ENCODE measurements around the gene PCMTD2. TPM values are rescaled to one million over a fixed set of nuclear protein-coding genes. Genes with fewer than 3 reads are reported as not detected.

The PCMTD2 gene
- total and polyA plus RNA-seq, 5 donors, result 44.1 to 101 (median 73.2) TPM

GRCh38 chr20:64239449-64240242 lies 15.9 kb upstream of the PCMTD2 start:
- intact Hi-C loops (cut with DNase I), result no loop called here
- no peak for DNase-seq
- no peak for ATAC-seq

GRCh38 chr20:64240243-64241015 lies 15.1 kb upstream of the PCMTD2 start:
- 91% methylated on average over 26 of the region's 26 CpGs for WGBS
- Histone ChIP-seq H3K4me1 (ENCODE audit: control insufficient read depth, insufficient read depth, low read length) (no peaks in the 10 kb centered on the region), H3K4me3 (ENCODE audit: low read length) (no peak overlapping the region), H3K9me3 (ENCODE audit: control insufficient read depth, low read length) (no peaks in the 10 kb centered on the region), H3K27ac (ENCODE audit: low read length) (no peak overlapping the region), H3K27me3 (ENCODE audit: control insufficient read depth, insufficient read depth) (no peaks in the 10 kb centered on the region)
- ATAC-seq, result no peak
- intact Hi-C loops (cut with DNase I), result no loop called here
- DNase-seq, result no peak

More at GRCh38 chr20:64239449-64240242, 15.9 kb upstream of the PCMTD2 start:
- no peak overlapping the region for H3K4me3 ChIP-seq (ENCODE audit: low read length)
- H3K4me1 ChIP-seq (ENCODE audit: control insufficient read depth, insufficient read depth, low read length), result no peaks in the 10 kb centered on the region
- WGBS, result 91% methylated on average over 19 of the region's 19 CpGs
- no peaks in the 10 kb centered on the region for H3K9me3 ChIP-seq (ENCODE audit: control insufficient read depth, low read length)
- H3K27me3 ChIP-seq (ENCODE audit: control insufficient read depth, insufficient read depth), result no peaks in the 10 kb centered on the region
- no peak overlapping the region for H3K27ac ChIP-seq (ENCODE audit: low read length)

GRCh38 chr20:64241061-64241460 lies 14.5 kb upstream of the PCMTD2 start:
- Histone ChIP-seq H3K27ac (ENCODE audit: low read length) (no peak overlapping the region), H3K4me3 (ENCODE audit: low read length) (no peak overlapping the region), H3K9me3 (ENCODE audit: control insufficient read depth, low read length) (no peaks in the 10 kb centered on the region), H3K4me1 (ENCODE audit: control insufficient read depth, insufficient read depth, low read length) (no peaks in the 10 kb centered on the region), H3K27me3 (ENCODE audit: control insufficient read depth, insufficient read depth) (no peaks in the 10 kb centered on the region)
- ATAC-seq (no peak), DNase-seq (no peak)
- intact Hi-C loops (cut with DNase I), result no loop called here
- WGBS, result 72% methylated on average over 8 of the region's 8 CpGs

DNA sequence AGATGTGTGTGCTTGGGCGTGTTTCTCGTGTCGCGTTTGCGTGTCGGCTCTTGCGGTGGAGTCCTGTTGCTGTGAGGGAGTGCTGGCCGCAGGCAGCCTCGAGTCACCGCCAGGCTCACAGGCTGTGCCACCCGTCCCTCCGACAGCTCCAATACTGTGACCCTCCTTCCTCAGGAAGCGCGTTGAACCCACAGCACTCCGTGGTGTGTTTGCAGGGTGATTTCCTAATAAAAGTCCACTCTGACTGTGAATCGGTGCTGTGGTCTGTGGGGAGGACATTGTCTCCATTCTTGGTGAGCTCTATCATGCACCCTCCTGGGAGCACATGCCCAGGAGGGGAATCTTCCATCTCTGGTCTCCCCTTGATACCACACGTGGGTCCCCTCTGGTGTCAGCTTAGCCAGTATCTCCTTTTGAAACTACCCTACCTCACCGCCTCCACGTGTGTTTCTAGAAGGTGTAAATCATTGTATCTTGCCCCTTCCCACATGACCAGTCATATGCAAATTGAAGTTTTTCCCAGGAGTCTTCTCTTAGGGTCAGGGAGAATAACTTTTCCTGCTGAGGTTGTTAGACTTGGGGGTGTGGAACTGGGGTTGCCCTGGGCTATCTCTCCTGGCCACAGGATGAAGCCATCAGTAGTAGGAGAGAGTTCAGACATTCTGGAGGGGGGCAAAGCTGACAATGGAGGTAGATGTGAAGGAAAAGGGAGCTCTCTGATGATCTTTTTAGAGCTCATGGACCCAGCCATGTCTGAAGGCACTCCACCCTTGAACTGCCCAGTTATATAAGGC lies 13.3 kb upstream of the PCMTD2 start:
- H3K27me3 ChIP-seq (ENCODE audit: control insufficient read depth, insufficient read depth), result no peaks in the 10 kb centered on the region
- H3K4me1 ChIP-seq (ENCODE audit: control insufficient read depth, insufficient read depth, low read length), result no peaks in the 10 kb centered on the region
- WGBS, result 80% methylated on average over 19 of the region's 19 CpGs
- no peaks in the 10 kb centered on the region for H3K9me3 ChIP-seq (ENCODE audit: control insufficient read depth, low read length)
- ATAC-seq (no peak), DNase-seq (no peak)
- no peak overlapping the region for H3K4me3 ChIP-seq (ENCODE audit: low read length)
- intact Hi-C loops (cut with DNase I), result no loop called here
- no peak overlapping the region for H3K27ac ChIP-seq (ENCODE audit: low read length)

DNA sequence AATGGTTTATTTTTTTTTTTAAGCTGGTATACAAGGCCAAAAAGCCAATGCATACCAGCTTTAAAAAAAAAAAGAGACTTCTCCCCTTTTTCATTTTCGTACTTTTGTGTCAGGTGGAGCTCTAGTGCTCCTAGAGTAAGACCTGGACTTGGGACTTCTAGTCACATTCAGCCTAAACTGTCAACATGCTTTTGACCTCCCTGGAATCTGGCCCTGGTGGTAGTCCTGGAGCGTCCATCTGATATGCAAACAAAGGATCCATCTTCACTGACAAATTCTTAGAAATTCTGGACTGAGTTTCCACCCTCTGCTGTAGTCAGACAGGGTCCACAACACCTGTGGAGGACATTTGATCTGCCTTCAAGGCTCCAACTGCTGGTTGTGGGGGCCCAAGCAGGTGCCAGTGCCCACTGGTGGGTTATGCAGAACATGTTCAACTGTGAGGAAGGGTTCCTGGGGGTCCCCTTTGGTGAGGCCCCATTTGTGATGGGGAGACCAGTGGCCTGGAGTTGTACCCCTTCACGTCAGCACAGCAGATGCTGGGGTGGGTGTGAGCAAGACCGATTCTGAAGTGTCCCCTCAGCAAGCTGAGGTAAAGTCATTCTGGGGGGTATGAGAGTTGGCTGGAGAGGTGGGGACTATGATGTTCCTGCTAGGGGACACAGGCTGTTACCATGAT lies 12.6 kb upstream of the PCMTD2 start:
- no peaks in the 10 kb centered on the region for H3K9me3 ChIP-seq (ENCODE audit: control insufficient read depth, low read length)
- no peak overlapping the region for H3K4me3 ChIP-seq (ENCODE audit: low read length)
- no peak for ATAC-seq
- DNase-seq, result no peak
- 82% methylated on average over 4 of the region's 4 CpGs for WGBS
- H3K27me3 ChIP-seq (ENCODE audit: control insufficient read depth, insufficient read depth), result no peaks in the 10 kb centered on the region
- no peaks in the 10 kb centered on the region for H3K4me1 ChIP-seq (ENCODE audit: control insufficient read depth, insufficient read depth, low read length)
- intact Hi-C loops (cut with DNase I), result no loop called here
- H3K27ac ChIP-seq (ENCODE audit: low read length), result no peak overlapping the region

- no peak for ATAC-seq
- no peak overlapping the region for H3K4me3 ChIP-seq (ENCODE audit: low read length)
- 60% methylated on average over 2 of the region's 2 CpGs for WGBS
- H3K27ac ChIP-seq (ENCODE audit: low read length), result no peak overlapping the region
- DNase-seq, result no peak
- intact Hi-C loops (cut with DNase I), result no loop called here
- H3K9me3 ChIP-seq (ENCODE audit: control insufficient read depth, low read length), result no peaks in the 10 kb centered on the region
- H3K4me1 ChIP-seq (ENCODE audit: control insufficient read depth, insufficient read depth, low read length), result no peaks in the 10 kb centered on the region
- H3K27me3 ChIP-seq (ENCODE audit: control insufficient read depth, insufficient read depth), result no peaks in the 10 kb centered on the region
Observed at GRCh38 chr20:64244281-64244805, 11.2 kb upstream of the PCMTD2 start.

- DNase-seq, result no peak
- Histone ChIP-seq H3K27ac (ENCODE audit: low read length) (no peak overlapping the region), H3K4me1 (ENCODE audit: control insufficient read depth, insufficient read depth, low read length) (no peaks in the 10 kb centered on the region), H3K9me3 (ENCODE audit: control insufficient read depth, low read length) (no peaks in the 10 kb centered on the region), H3K27me3 (ENCODE audit: control insufficient read depth, insufficient read depth) (no peaks in the 10 kb centered on the region), H3K4me3 (ENCODE audit: low read length) (no peak overlapping the region)
- intact Hi-C loops (cut with DNase I), result no loop called here
- WGBS, result 67% methylated on average over 8 of the region's 8 CpGs
- ATAC-seq, result no peak
Observed at GRCh38 chr20:64244870-64245603, 10.5 kb upstream of the PCMTD2 start.

GRCh38 chr20:64245746-64246595 lies 9.6 kb upstream of the PCMTD2 start:
- WGBS, result 87% methylated on average over 9 of the region's 9 CpGs
- intact Hi-C loops (cut with DNase I), result no loop called here
- DNase-seq, result no peak

GRCh38 chr20:64246616-64247306 lies 8.8 kb upstream of the PCMTD2 start:
- DNase-seq, result no peak
- Histone ChIP-seq H3K4me3 (ENCODE audit: low read length) (no peak overlapping the region), H3K4me1 (ENCODE audit: control insufficient read depth, insufficient read depth, low read length) (no peaks in the 10 kb centered on the region), H3K27ac (ENCODE audit: low read length) (no peak overlapping the region), H3K9me3 (ENCODE audit: control insufficient read depth, low read length) (no peaks in the 10 kb centered on the region), H3K27me3 (ENCODE audit: control insufficient read depth, insufficient read depth) (no peaks in the 10 kb centered on the region)
- ATAC-seq, result no peak
- 81% methylated on average over 10 of the region's 10 CpGs for WGBS
- intact Hi-C loops (cut with DNase I), result no loop called here

More at GRCh38 chr20:64245746-64246595, 9.6 kb upstream of the PCMTD2 start:
- H3K27me3 ChIP-seq (ENCODE audit: control insufficient read depth, insufficient read depth), result no peaks in the 10 kb centered on the region
- H3K4me3 ChIP-seq (ENCODE audit: low read length), result no peak overlapping the region
- H3K4me1 ChIP-seq (ENCODE audit: control insufficient read depth, insufficient read depth, low read length), result no peaks in the 10 kb centered on the region
- ATAC-seq, result no peak
- H3K9me3 ChIP-seq (ENCODE audit: control insufficient read depth, low read length), result no peaks in the 10 kb centered on the region
- no peak overlapping the region for H3K27ac ChIP-seq (ENCODE audit: low read length)
